ENCODE data around the gene SLC39A5.
"Not testable (repeated sequence)": the region's sequence is repeated elsewhere in the genome, so short reads cannot be mapped to it uniquely, and the experiment has no call there.

The SLC39A5 gene

DNA sequence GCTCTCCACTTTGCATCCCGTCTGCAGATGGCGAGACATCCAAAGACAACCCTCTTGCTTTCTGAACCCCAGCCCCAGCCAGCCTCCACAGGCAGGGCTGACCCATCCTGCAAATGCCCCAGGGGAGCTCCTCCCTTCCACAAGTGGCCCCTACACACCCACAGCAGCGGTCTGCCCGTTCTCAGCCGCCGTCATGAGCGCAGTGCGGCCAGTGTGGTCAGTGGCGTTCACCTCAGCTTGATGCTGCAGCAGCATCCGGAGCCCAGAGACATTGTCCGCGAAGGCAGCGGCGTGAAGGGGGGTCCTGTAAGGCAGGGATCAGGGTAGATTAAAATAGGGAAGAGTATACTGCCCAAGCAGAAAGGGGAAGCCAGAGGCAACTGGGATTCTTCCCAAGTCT, 14.6 kb downstream of the SLC39A5 start:
- DNase-seq (ENCODE audit: low read depth), result no peak

DNA sequence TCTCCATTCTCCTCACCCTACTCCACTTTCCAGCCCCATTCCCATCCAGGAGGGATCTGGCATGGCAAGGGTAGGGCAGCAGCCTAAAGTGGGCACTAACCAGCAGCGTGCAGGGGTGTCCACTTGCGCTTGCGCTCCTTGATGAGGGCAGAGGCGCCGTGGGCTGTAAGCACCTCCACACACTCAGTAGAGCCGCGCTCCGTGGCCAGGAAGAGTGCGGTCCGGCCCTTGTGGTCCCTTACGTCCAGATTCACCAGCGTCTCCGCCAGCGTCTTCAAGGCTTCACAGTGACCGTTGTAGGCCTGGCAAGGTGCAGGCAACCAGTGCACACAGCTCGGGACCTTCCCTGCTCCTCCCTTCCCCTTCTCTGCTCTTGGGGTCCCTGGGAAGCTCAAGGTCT, 18.1 kb downstream of the SLC39A5 start:
- DNase-seq (ENCODE audit: low read depth), result no peak

DNA sequence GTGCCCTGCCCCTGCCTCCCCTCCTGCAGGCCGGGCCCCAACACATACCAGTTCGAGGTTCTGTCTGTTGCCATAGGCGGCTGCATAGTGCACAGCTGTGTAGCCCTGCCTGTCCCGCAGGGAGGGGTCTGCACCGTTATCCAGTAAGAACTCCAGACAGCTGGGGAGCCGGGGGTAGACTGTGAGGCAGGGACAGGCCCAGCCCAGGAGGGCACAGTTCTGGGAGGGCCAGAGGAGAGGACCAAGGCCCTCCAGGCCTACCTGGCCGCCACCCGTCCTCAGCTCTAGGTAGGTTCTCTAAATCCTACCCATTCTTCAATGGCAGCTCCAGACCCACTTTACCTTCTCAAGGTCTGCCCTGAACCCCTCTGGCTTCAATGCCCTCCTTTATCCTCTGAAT, 18.9 kb downstream of the SLC39A5 start:
- no peak for DNase-seq (ENCODE audit: low read depth)

DNA sequence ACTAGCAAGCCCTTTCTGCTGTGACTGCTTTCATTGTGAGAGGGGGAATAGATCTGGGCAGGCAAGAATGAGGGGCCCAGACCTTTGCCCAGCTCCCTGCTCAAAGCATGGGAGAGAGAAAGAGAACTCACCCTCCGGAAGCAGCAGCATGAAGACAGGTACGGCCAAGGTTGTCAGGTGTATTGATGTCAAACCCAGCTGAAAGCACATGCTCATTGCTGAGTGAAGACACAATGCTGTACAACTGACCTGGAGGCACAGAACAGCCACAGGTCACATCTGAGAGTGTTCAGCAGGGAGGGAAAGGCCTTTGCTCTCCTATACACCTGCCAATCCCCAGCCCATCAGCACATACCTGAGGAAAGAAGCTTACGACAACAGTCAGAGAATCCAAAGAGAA, 22.8 kb downstream of the SLC39A5 start:
- DNase-seq (ENCODE audit: low read depth), result no peak

DNA sequence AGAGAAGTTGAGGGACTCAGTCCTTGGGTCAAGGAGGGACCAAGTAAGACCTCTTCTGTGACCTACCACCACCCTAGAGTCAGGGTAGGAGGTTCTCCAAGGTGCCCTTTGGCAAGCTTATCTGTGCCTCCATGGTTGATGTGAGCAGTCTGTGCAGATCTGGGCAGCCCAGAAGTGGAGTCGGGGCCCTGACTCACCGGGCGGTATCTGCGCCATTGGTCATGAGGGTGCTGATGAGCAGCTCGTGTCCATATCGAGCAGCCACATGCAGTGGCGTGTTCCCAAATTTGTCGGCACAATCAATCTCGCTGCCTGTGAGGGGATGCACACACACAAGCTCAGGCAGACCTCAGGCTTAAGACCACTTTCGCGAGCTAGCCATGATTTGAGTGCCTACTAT, 23.2 kb downstream of the SLC39A5 start:
- no peak for DNase-seq (ENCODE audit: low read depth)

DNA sequence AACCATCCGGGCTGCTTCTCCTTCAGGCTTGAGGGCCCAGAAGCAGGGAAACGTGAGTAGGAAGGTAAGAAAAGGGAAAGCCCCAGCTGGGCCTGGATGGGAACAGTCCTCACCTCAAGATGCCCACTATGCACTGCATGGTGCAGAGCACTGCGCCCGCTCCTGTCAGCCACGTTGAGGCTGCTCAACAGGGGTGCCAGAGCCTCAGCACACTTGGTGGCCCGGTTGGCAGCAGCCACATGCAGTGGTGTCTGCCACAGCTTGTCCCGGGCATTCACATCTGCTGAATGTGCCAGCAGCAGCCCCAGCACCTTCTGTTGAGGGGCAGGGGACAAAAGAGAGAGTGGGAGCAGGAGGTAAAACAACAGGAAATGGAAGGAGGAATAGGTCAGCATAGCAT, 25.8 kb downstream of the SLC39A5 start:
- no peak for DNase-seq (ENCODE audit: low read depth)

DNA sequence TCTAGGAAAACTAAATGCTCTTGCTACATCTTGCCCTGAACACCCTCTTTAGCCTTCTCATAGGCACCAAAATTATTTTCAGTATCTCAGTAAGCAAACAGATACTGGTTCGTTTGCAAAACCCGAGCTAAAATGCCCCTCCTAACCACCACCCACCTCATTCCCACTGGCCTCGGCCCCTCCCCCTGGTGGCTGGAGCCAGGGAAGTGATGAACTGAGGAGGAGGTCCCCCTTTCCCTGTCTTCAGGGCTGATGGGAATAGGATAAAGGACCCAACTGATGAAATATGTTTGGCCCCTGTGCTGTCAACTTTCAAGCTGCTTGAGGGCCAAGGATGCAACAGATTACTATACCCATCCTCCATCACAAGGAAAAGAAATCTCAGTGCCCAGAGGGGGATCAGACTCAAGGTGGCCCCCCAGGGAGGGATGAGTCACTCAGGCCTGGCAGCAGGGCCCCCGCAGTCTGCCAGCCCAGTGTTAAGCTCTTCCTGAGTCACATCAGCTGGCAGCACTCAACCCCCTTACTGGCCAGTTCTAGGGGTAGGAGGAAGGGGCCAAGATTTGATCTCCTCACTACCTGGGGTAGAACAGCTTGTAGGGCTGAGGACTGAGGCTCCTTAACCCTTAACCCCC, 26.6 kb downstream of the SLC39A5 start:
- DNase-seq (ENCODE audit: low read depth), result no peak

DNA sequence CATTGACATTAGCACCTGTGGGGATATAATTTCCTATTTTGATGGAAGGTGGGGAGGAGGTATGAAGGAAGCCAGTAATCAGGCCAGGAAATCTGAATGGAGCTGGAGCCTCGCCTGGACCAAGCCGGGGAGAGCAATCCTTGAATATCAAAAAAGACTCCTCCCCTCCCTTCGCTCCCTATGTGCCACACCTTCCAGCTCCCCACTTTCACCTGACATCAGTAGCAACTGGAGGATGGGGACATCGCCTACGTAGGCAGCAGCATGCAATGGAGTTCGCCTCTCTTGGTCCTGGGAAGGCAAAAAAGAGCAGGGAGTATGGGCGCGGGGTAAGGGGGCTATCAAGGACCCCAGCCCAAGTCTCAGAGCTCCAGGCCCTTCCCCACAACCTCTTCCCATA, 27.2 kb downstream of the SLC39A5 start:
- DNase-seq (ENCODE audit: low read depth), result no peak

DNA sequence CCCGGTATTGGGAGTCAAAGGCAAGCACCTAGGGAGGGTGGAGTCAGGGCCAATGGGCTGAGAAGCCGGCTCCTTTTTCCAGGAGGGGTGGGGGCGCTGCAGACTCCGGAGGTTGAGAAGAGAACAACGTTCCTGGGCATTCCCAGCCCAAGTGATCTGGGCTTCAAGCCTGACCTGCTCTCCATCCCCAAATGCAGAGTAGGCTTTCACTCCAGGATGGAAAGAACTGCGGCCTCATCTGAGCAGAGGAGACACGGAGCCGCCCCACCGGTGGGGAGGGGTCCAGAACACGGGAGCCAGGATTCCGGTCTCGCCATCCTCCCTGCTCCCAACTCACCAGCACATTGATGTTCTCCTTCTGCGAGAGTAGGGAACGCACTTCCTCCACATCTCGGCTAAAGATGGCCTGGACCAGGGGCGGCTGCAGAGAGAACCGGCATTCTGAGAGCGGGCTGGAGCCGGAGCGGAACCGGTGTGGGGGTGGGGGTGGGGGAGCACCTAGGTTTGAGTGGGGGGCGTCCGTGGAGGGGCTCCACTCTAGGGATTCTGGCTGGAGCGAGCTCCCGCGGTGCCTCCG, 27.7 kb downstream of the SLC39A5 start:
- DNase-seq (ENCODE audit: low read depth), result no peak

DNA sequence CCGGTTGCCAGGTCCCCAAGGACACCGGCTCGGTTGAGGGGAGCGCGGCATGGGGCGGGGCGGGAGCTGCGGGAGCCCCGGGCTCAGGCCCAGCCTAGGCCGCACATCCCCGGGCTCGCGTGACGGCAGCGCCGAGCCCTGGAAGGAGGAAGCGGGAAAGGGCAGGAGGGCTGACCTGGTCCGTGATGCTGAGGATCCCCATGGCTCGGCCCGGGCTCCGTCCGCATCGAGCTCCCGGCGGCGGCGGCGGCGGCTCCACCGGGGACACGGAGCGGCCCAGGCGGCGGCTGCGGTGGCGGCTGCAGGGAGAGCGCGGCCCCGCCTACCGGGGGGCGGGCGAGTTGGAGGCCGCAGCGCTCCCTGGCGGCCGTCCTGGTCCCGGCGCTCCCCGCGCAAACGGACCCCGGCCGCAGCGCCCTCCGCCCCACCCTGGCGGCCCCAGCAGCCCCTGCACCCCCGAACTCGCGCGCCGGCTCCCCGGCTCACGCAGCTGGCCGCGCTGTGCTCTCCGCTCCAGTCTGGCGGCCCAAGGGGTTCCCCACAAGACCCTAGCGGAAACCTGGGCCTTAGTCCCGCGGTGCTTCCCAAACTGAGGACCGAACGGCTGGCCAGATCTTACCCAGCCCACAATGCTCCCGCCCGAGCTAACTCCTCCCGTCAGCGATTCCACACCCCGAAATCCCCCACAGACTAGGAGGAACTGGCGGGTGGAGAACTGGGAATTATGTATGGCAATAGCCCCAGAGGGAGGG, 28.4 kb downstream of the SLC39A5 start, which contains the start of gene ANKRD52:
ANKRD52 (minus strand) TSS at position 317 of the 752 bp plus-strand sequence; CDS start at position 202, 115 bp downstream.
- peak; percentile 54 for DNase-seq (ENCODE audit: low read depth)

DNA sequence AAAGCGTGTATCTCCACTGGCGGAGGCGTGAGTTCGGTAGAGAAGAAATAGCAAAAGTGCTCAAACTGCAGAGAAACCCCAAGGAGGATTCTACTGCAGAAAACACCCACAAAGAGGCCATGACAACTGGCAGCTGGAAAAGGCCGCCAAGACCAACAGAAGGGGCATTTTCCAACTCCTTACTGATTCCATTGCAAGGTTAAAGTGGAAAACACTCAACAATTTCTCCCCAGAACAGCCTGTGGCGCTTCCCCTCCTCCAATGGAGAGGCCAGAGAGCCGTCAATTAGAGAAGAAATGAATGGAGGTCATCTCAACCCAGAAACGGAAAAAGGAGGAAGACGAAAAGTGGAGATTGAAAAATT, 29.0 kb downstream of the SLC39A5 start:
- DNase-seq (ENCODE audit: low read depth), result no peak

DNA sequence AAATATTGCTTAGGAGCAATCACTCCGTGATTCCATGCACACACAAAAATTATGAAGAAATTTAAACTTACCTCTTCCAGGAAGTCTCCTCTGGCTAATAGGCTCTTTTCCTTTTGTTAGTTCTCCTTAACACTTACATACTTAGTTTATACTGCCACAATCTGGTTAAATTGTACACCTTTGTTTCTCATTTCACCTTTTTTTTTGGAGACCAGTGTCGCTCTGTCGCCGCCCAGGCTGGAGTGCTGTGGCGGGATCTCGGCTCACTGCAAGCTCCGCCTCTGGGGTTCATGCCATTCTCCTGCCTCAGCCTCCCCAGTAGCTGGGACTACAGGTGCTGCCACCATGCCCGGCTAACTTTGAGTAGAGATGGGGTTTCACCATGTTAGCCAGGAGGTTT, 30.5 kb downstream of the SLC39A5 start:
- no peak for DNase-seq (ENCODE audit: low read depth)

DNA sequence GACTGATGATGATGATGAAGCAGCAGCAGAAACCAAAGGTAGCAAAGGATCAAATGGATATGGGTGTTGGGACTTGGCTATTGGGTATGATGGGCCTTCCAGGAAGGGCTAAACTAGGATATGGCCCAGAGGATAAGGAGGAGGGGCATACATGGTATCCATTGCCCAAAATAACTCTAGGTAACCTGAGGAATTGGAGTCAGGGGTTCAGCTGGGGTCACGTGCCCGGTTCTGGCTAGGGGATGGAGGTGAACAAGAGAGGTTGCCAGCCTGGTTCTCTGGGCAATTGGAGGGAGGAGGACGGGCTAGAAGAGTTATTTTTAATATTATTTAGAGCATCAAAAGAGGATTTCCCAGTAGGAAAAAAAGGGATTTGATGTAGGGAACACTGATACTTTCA, 31.1 kb downstream of the SLC39A5 start:
- no peak for DNase-seq (ENCODE audit: low read depth)

DNA sequence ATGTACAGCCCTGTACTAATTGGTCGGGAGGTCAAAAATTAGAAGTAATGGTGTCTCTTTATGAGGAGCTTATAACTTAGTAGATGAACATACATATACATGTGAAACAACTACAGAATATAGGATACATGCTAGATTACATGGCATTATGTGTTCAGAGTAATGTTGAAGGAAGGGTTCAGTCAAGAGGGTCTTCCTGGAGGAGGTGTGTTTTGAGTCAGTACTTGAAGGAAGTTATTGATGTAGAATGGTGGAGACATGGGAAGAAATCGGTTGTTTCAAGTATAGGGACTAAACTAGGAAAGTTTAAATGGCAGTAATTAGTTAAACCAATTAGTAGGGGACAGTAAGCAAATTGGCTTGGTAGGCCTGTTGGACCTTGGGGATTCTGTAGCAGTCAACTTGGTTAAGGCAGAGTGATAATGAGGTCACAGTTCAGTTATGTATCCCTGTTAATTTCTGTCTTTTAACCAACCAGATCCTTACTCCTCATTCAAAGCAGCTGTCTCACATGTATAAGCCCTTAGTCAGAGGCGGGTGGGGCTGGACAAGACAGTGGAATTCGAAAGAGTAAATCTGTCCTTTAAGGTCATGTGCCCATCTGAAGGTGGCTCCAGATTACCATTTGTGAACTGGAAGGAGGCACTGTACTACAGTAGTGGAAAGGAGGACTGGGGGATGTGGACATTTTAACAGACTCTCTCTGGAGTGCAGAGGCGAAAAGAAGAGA, 31.8 kb downstream of the SLC39A5 start:
- DNase-seq (ENCODE audit: low read depth), result no peak

DNA sequence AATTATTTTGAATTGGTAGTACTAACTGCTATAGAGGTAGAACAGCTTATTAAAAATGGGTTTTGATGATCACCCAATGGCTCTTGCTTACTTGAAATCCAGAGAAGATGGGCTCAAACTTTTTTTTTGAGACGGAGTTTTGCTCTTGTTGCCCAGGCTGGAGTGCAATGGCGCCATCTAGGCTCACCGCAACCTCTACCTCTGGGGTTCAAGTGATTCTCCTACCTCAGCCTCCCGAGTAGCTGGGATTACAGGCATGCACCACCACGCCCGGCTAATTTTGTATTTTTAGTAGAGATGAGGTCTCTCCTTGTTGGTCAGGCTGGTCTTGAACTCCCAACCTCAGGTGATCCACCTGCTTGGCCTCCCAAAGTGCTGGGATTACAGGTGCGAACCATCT, 33.1 kb downstream of the SLC39A5 start:
- not testable (repeated sequence) for DNase-seq (ENCODE audit: low read depth)

DNA sequence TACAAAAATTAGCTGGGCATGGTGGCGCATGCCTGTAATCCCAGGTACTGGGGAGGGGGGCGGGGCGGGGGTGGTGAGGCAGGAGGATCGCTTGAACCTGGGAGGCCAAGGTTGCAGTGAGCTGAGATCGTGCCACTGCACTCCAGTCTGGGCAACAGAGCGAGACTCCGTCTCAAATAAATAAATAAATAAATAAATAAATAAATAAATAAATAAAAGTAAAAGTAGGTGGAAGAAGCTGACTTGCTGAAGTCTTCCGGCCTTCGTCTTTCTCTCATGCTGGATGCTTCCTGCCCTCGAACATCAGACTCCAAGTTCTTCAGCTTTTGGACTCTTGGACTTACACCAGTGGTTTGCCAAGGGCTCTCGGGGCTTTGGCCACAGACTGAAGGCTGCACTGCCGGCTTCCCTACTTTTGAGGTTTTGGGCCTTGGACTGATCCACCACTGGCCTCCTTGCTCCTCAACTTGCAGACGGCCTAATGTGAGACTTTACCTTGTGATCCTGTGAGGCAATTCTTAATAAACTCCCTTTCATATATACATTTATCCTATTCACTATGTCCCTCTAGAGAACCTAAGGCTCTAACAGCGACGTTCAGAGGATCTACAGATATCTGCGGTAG, 36.3 kb downstream of the SLC39A5 start:
- not testable (repeated sequence) for DNase-seq (ENCODE audit: low read depth)

DNA sequence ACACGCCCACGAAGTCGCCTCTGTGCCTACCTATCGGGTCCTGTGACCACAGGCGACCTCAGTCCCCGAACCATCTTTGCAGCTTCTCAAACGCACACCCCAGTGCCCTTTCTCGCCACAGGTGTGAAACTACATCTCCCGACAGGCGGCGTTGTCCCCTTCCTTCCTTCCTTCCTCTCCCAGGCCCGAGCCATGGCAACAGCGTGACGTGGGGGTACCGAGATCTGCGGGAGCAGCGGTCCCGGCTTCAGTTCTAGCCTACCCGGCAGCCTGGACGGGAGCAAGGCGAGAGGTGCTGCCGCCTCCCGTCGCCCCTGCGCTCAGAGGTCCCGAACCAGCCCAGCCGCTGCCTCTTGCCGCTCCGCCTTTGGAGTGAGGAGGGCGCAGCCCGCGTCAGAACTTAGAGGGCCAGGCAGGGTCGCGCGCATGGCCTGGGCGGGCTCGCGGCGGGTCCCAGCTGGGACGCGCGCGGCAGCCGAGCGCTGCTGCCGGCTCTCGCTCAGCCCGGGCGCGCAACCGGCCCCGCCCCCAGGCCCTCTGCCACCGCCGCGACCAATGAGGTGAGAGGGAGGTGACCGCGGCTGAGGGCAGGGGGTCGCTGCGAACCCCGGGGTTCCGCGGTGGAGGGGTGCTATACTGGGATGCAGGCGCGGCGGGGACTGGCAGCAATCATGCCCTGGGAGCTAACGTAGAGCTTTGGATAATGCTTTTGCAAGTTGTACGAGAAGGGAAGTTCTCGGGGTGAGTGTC, 37.0 kb downstream of the SLC39A5 start, which contains the start of gene COQ10A:
COQ10A (plus strand) TSS at position 250 of the 750 bp plus-strand sequence; CDS start at position 427, 177 bp downstream.
- DNase-seq (ENCODE audit: low read depth), result peak; percentile 75

DNA sequence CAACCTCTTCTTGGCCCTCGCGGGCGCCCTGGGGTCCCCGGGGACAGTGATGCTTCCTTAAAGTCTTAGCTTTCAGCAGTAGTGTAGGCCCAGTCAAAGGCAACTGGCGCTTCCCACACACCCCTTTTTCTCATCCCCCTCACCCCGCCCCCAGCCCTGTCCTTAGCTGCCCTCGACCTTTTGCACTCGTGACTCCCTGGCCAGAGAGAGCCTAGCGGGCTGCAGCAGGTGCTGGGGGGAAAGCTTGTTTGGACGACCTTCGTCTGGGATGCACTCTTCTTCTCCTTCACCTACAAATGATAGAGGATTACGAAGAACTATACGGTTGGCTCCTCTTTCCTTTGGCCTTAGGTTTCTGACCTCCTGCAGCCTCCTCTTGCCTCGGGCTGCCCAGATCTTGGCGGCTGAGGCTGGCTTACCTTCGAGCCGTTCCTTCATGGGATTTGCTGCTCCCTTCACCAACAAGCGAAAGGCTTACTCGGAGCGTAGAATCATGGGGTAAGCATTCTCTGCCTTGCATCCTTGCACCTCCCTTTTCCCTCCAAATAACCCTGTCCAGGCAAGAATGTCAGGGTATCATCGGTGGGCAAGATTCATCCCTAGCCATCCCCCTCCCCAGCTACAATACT, 37.7 kb downstream of the SLC39A5 start:
- no peak for DNase-seq (ENCODE audit: low read depth)

DNA sequence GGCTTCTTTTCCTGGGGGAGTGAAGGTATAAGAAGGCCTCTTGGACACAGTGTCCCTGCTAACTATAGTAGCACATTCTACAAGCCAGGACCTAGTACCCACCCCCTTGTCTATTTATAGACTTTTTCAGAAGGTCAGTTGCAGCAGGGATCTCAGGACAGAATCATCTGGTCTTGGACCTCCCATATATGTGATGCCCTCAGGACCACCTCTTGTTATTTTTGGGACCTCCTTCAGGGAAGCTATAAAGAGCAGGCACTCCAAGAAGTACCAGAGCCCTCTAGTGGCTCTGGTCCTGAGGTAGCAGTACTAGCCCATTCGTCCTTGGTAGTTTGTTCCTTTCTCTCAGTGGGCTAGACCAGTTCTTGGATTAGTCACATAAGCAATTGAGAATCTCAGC, 41.2 kb downstream of the SLC39A5 start:
- no peak for DNase-seq (ENCODE audit: low read depth)

DNA sequence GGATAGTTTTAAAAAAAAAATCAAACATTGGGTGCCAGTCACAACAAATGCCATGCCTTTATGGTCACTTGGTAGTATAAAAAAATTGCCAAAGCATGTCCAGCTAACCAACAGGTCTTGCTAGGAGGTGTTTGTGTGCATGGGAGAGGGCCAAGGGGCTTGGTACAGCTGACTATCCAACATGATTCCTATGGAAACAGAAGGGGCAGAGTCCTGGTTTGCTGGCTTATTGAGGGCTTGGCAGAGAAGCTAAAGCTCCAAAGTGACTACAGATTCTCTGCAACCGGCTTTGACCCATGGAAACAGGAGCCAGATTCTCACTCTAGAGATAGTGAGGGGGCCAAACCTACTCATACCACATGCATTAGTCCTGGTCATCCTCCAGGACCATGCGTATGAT, 42.6 kb downstream of the SLC39A5 start:
- DNase-seq (ENCODE audit: low read depth), result not testable (repeated sequence)

DNA sequence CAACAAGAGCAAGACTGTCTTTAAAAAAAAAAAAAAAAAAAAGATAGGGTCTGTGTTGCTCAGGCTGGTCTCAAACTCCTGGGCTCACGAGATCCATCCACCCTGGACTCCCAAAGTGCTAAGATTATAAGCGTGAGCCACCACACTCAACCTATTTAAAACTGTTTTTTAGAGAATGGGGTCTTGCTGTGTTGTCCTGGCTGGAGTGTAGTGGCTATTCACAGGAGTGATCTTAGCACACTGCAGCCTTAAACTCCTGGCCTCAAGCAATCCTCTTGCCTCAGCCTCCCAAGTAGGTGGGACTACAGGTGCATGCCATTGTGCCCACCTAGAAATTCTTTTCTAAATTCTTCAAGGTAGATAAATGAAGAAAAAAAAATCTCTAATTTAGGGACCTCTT, 44.4 kb downstream of the SLC39A5 start:
- DNase-seq (ENCODE audit: low read depth), result no peak

Data from stimulated activated CD8-positive, alpha-beta memory T cell treated with anti-CD3 and anti-CD28 coated beads, Interleukin-7, amount 100 ng/mL, for 24 hours (primary cell).